C4-2B (cell line): ENCODE results near the gene POU4F3.

Source experiments
- CTCF ChIP-seq: fragments of 450-650 bp; conservative IDR thresholded peaks from 2 replicates; pipeline ENCODE4 v1.5.1; 2017; ENCODE audit warnings: mild to moderate bottlenecking
- ZFX ChIP-seq: fragments of 450-650 bp; IDR thresholded peaks from 2 replicates; pipeline ENCODE4 v1.6.1; 2017

- TF ChIP-seq CTCF (no peak), ZFX (no peak)
Measured at GRCh38 chr5:146327257-146327870, 11.3 kb upstream of the POU4F3 start.
